PFSK-1 (cell line): ENCODE results near the gene URGCP.

ENCODE experiments used
- FOXP2 ChIP-seq: optimal IDR thresholded peaks from 2 replicates; pipeline ENCODE3; 2011; ENCODE audit warnings: borderline replicate concordance, control low read depth, inconsistent platforms; ENCODE audit not compliant: insufficient read depth; ENCODE audit errors: extremely low read length, extremely low read depth
- POLR2AphosphoS5 ChIP-seq: IDR thresholded peaks from 2 replicates; pipeline ENCODE4 v1.6.1; 2012; ENCODE audit warnings: low read depth, mild to moderate bottlenecking, control low read depth, low read length, moderate library complexity
- SIN3A ChIP-seq: IDR thresholded peaks from 2 replicates; pipeline ENCODE4 v1.6.1; 2012; ENCODE audit warnings: mild to moderate bottlenecking, low read length, moderate library complexity, borderline replicate concordance; ENCODE audit not compliant: insufficient read depth
- TAF1 ChIP-seq: IDR thresholded peaks from 2 replicates; pipeline ENCODE4 v1.6.1; 2012; ENCODE audit warnings: low read length, control low read depth, borderline replicate concordance; ENCODE audit not compliant: insufficient read depth
- TF ChIP-seq, protein P1 (sequence below), 2 experiments: IDR thresholded peaks; 2 replicates each; pipeline versions ENCODE4 v1.6.1 to v1.8.0; 2011 to 2012; ENCODE audit warnings: low read depth in 2 of 2, low read length in 2 of 2, control low read depth in 1 of 2, inconsistent platforms in 1 of 2, mild to moderate bottlenecking in 1 of 2, moderate library complexity in 1 of 2; ENCODE audit not compliant: insufficient read depth in 1 of 2

DNA sequence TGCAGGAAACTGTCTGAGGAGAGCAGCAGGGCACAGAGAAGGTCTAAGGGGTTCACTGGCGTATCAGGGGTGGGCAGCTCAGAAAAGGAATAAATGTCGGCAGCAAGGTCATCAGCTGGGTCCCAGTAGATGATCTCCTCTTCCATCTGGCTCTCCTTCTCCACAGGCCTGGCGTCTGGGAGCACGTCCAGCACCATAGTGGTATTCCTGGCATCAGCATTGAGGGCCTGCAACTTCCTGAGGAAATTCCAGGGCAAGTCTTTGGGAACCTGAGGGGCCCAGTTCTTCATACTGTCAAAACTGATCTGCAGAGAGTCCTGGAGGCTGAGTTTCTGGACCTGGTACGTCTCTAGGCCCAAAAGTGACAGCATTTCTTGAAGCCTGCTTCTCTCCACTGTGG is 27.5 kb downstream of the URGCP start:
- TF ChIP-seq, protein P1, sequence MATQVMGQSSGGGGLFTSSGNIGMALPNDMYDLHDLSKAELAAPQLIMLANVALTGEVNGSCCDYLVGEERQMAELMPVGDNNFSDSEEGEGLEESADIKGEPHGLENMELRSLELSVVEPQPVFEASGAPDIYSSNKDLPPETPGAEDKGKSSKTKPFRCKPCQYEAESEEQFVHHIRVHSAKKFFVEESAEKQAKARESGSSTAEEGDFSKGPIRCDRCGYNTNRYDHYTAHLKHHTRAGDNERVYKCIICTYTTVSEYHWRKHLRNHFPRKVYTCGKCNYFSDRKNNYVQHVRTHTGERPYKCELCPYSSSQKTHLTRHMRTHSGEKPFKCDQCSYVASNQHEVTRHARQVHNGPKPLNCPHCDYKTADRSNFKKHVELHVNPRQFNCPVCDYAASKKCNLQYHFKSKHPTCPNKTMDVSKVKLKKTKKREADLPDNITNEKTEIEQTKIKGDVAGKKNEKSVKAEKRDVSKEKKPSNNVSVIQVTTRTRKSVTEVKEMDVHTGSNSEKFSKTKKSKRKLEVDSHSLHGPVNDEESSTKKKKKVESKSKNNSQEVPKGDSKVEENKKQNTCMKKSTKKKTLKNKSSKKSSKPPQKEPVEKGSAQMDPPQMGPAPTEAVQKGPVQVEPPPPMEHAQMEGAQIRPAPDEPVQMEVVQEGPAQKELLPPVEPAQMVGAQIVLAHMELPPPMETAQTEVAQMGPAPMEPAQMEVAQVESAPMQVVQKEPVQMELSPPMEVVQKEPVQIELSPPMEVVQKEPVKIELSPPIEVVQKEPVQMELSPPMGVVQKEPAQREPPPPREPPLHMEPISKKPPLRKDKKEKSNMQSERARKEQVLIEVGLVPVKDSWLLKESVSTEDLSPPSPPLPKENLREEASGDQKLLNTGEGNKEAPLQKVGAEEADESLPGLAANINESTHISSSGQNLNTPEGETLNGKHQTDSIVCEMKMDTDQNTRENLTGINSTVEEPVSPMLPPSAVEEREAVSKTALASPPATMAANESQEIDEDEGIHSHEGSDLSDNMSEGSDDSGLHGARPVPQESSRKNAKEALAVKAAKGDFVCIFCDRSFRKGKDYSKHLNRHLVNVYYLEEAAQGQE (IDR thresholded peaks at IDR 0.05; ENCODE audit: insufficient read depth in 1 of 2, low read depth in 2 of 2, low read length in 2 of 2): no peak
- TF ChIP-seq POLR2AphosphoS5: no peak
- no peak for TF ChIP-seq TAF1
- no peak for TF ChIP-seq SIN3A
- TF ChIP-seq FOXP2: no peak
